PC-3 (cell line): ENCODE data around the gene ZBTB22. TPM values are rescaled to one million over a fixed set of nuclear protein-coding genes. Genes with fewer than 3 reads are reported as not detected.

ENCODE experiments used
- ATAC-seq: fragments of 200-7000 bp; cut with Tn5 transposase; 2 replicates; pipeline ENCODE4 v1.9.1; 2020; ENCODE audit warnings: mild to moderate bottlenecking, moderate library complexity
- BruUV-seq: library from RNA; stranded (reverse); fragments of 400-500 nt; replicated peaks from 2 replicates; lab custom pipeline; 2021; lab: Mats Ljungman, UMichigan
- CTCF ChIA-PET: fragments of 300-600 bp; sonication (Branson Sonifier 250); formaldehyde crosslinking; loops from one replicate; lab custom pipeline; 2022; ENCODE audit warnings: antibody characterized with exemption; lab: Charles Lee
- POLR2A ChIA-PET: fragments of 300-600 bp; sonication (Branson Sonifier 250); formaldehyde crosslinking; loops from one replicate; lab custom pipeline; 2022; ENCODE audit warnings: antibody characterized with exemption; ENCODE audit not compliant: unreplicated experiment; lab: Charles Lee
- DNase-seq: peaks from one replicate; pipeline ENCODE4 v3.0.0-alpha.2; 2015
- H2AFZ ChIP-seq: fragments of 300-600 bp; sonication (generic); 2 replicates; pipeline ENCODE4 v1.6.0; 2016; ENCODE audit warnings: antibody characterized with exemption, low read length
- H3F3A ChIP-seq: fragments of 300-600 bp; sonication (generic); one replicate; pipeline ENCODE4 v1.6.0; 2017; ENCODE audit warnings: antibody characterized with exemption, low read length, control low read depth, mild to moderate bottlenecking; ENCODE audit not compliant: unreplicated experiment
- H3K27ac ChIP-seq: fragments of 300-600 bp; sonication (generic); 2 replicates; pipeline ENCODE4 v1.5.1; 2016; ENCODE audit warnings: mild to moderate bottlenecking, low read length
- H3K27me3 ChIP-seq: fragments of 300-600 bp; sonication (generic); 2 replicates; pipeline ENCODE4 v1.6.1; 2016; ENCODE audit warnings: low read length, mixed read lengths
- H3K36me3 ChIP-seq: fragments of 300-600 bp; sonication (generic); 2 replicates; pipeline ENCODE4 v1.6.1; 2016; ENCODE audit warnings: low read depth, mixed run types, low read length, mixed read lengths
- H3K4me1 ChIP-seq: fragments of 300-600 bp; sonication (generic); 2 replicates; pipeline ENCODE4 v1.5.1; 2016; ENCODE audit warnings: low read length; ENCODE audit not compliant: insufficient read depth
- H3K4me2 ChIP-seq: fragments of 300-600 bp; sonication (generic); 2 replicates; pipeline ENCODE4 v1.6.0; 2016; ENCODE audit warnings: low read length
- H3K4me3 ChIP-seq: fragments of 300-600 bp; sonication (generic); 2 replicates; pipeline ENCODE4 v1.5.1; 2016; ENCODE audit warnings: mild to moderate bottlenecking, low read length, mixed read lengths
- H3K79me2 ChIP-seq: fragments of 300-600 bp; sonication (generic); 2 replicates; pipeline ENCODE4 v1.6.1; 2017; ENCODE audit warnings: low read length, mixed read lengths
- H3K9ac ChIP-seq: fragments of 300-600 bp; sonication (generic); 2 replicates; pipeline ENCODE4 v1.6.0; 2016; ENCODE audit warnings: mild to moderate bottlenecking, low read length
- H3K9me2 ChIP-seq: fragments of 300-600 bp; sonication (generic); replicated peaks from 2 replicates; pipeline ENCODE4 v1.6.1; 2016; ENCODE audit warnings: mixed run types, low read length, mixed read lengths
- H3K9me3 ChIP-seq: fragments of 300-600 bp; sonication (generic); 2 replicates; pipeline ENCODE4 v1.6.1; 2016; ENCODE audit warnings: low read length, mixed read lengths
- H4K20me1 ChIP-seq: fragments of 300-600 bp; sonication (generic); 2 replicates; pipeline ENCODE4 v1.6.1; 2016; ENCODE audit warnings: low read length, mixed read lengths
- CTCF ChIP-seq: fragments of 300-600 bp; sonication (generic); conservative IDR thresholded peaks from 2 replicates; pipeline ENCODE4 v1.5.1; 2017; ENCODE audit warnings: antibody characterized with exemption, low read depth, mild to moderate bottlenecking, low read length
- EZH2 ChIP-seq: fragments of 300-600 bp; sonication (generic); IDR thresholded peaks from one replicate; pipeline ENCODE4 v1.6.1; 2017; ENCODE audit warnings: antibody characterized with exemption, mild to moderate bottlenecking, low read length; ENCODE audit not compliant: unreplicated experiment
- EZH2phosphoT487 ChIP-seq: fragments of 300-600 bp; sonication (generic); IDR thresholded peaks from 2 replicates; pipeline ENCODE4 v1.6.1; 2018; ENCODE audit warnings: mild to moderate bottlenecking, antibody characterized with exemption, low read length, borderline replicate concordance
- intact Hi-C: fragments of 100-400 bp; cut with micrococcal nuclease; formaldehyde crosslinking; loops from 2 replicates; pipeline ENCODE4 v1.9.0; 2023
- total RNA-seq: library from RNA; depleted of rRNA; stranded (reverse); fragments of >200 nt; gene quantifications from 2 replicates; pipeline ENCODE4 v1.2.3, GENCODE V29; 2014

ZBTB22 gene
- total RNA-seq, 1 experiment from 2014 or later: 18.8 TPM

GRCh38 chr6:33339193-33339592 is 21.6 kb upstream of the ZBTB22 start:
- no peak for DNase-seq
- Histone ChIP-seq H3K36me3 (no peaks in the 10 kb centered on the region), H3K9ac (no peak overlapping the region), H3K27me3 (no peaks in the 10 kb centered on the region), H3K4me3 (no peak overlapping the region), H2AFZ (no peak overlapping the region), H3K9me3 (no peaks in the 10 kb centered on the region), H3K4me2 (no peak overlapping the region), H3K27ac (no peak overlapping the region), H3K4me1 (no peaks in the 10 kb centered on the region), H4K20me1 (no peaks in the 10 kb centered on the region), H3F3A (no peaks in the 10 kb centered on the region), H3K79me2 (no peaks in the 10 kb centered on the region), H3K9me2 (no peaks in the 10 kb centered on the region)
- no TSS peak for BruUV-seq
- no peak for TF ChIP-seq EZH2phosphoT487
- POLR2A ChIA-PET: interaction anchor here (0.7 kb wide), 1 partner anchor 110 kb away, joined by 3 read pairs; no protein-coding TSS in a partner anchor
- ATAC-seq: no peak
- CTCF ChIA-PET: no interaction called here
- intact Hi-C loops: no loop called here

GRCh38 chr6:33336495-33336894 is 19.0 kb upstream of the ZBTB22 start:
- intact Hi-C loops: no loop called here
- Histone ChIP-seq H3F3A (no peaks in the 10 kb centered on the region), H3K9me3 (no peaks in the 10 kb centered on the region), H4K20me1 (no peaks in the 10 kb centered on the region), H3K4me1 (no peaks in the 10 kb centered on the region), H3K36me3 (no peaks in the 10 kb centered on the region), H2AFZ (no peak overlapping the region), H3K27ac (no peak overlapping the region), H3K4me3 (no peak overlapping the region), H3K4me2 (no peak overlapping the region), H3K9me2 (no peaks in the 10 kb centered on the region), H3K9ac (no peak overlapping the region), H3K27me3 (no peaks in the 10 kb centered on the region), H3K79me2 (no peaks in the 10 kb centered on the region)
- DNase-seq: no peak
- POLR2A ChIA-PET: no interaction called here
- TF ChIP-seq EZH2: no peak
- TF ChIP-seq EZH2phosphoT487: no peak
- TF ChIP-seq CTCF: no peak
- BruUV-seq: no TSS peak
- CTCF ChIA-PET: no interaction called here
- ATAC-seq: no peak

DNA sequence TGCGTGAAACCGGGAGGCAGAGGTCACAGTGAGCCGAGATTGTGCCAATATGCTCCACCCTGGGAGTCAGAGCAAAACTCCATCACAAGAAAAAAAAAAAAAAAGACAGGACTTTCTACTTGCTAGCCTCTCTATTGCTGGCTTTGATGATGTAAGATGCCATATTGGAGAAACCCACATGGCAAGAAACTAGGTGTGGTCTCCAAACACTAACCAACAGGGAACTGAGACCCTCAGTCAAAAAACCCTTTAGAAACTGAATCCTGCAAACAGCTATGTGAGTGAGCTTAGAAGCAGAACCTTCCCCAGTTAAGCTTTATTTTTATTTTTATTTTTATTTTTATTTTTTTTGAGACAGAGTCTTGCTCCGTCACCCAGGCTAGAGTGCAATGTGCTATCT is 18.4 kb upstream of the ZBTB22 start:
- no peak for TF ChIP-seq EZH2phosphoT487
- TF ChIP-seq EZH2: no peak
- TF ChIP-seq CTCF: no peak
- ATAC-seq (no peak), DNase-seq (no peak)
- H3K4me3 ChIP-seq: no peak overlapping the region
- H3K4me1 ChIP-seq: no peaks in the 10 kb centered on the region
- H3K36me3 ChIP-seq: no peaks in the 10 kb centered on the region
- no peaks in the 10 kb centered on the region for H3K27me3 ChIP-seq
- H2AFZ ChIP-seq: no peak overlapping the region
- intact Hi-C loops: no loop called here
- H3K9ac ChIP-seq: no peak overlapping the region
- H3K4me2 ChIP-seq: no peak overlapping the region
- H3F3A ChIP-seq: no peaks in the 10 kb centered on the region
- H3K9me2 ChIP-seq: no peaks in the 10 kb centered on the region
- ChIA-PET POLR2A (no interaction called here), CTCF (interaction anchor here (0.6 kb wide), 1 partner anchor 39 kb away, joined by 3 read pairs; no protein-coding TSS in a partner anchor)
- BruUV-seq: no TSS peak
- no peak overlapping the region for H3K27ac ChIP-seq
- H3K9me3 ChIP-seq: no peaks in the 10 kb centered on the region
- H3K79me2 ChIP-seq: no peaks in the 10 kb centered on the region
- no peaks in the 10 kb centered on the region for H4K20me1 ChIP-seq
